ENCODE results near the gene ERBB2. TPM values are rescaled to one million over a fixed set of nuclear protein-coding genes. Genes with fewer than 3 reads are reported as not detected.
"Not testable (repeated sequence)": the region's sequence is repeated elsewhere in the genome, so short reads cannot be mapped to it uniquely, and the experiment has no call there.

Gene ERBB2
- total RNA-seq, 1 donor from 2014 or later, result 75.2 TPM

DNA sequence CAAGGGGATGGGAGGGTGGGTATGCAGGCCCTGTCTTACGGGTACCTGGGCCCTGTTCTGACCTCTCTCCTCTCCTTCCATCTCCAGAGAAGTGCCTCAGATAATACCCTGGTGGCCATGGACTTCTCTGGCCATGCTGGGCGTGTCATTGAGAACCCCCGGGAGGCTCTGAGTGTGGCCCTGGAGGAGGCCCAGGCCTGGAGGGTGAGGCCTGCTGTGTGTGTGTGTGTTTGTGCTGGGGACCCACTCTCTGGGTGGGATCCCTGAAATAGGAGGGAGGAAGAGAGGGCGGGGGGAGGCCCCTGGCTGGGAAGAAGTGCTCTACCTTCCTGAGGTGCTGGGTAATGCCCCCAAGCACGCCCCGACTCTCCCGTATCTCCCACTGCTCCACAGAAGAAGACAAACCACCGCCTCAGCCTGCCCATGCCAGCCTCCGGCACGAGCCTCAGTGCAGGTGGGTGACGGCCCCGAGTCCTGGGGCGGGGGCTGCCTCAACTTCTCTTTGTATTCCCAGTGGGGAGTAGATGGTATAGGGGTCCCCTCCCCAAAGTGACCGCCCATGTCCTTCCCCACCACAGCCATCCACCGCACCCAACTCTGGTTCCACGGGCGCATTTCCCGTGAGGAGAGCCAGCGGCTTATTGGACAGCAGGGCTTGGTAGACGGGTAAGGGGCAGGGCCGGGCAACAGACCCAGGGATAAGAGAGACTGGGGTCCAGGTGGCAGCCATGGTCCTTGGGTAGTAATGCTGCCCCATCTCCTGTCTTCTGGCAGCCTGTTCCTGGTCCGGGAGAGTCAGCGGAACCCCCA lies 45.7 kb downstream of the ERBB2 start:
- H3F3A ChIP-seq (ENCODE audit: low read depth), result no peaks in the 10 kb centered on the region
- no peak overlapping the region for H3K4me2 ChIP-seq
- Mint-ChIP-seq H3K27me3 (ENCODE audit: insufficient read depth, low read depth) (peaks cover 18% of the 10 kb centered on the region), H3K36me3 (no peaks in the 10 kb centered on the region), H3K4me1 (peaks cover 2% of the 10 kb centered on the region), H3K9me3 (no peaks in the 10 kb centered on the region), H3K27ac (no peak overlapping the region), H3K4me3 (no peak overlapping the region)
- TF ChIP-seq EZH2 (IDR thresholded peaks at IDR 0.05), result no peak
- no peak overlapping the region for H3K9ac ChIP-seq
- no peaks in the 10 kb centered on the region for H3K79me2 ChIP-seq (ENCODE audit: low read depth)
- no peaks in the 10 kb centered on the region for H3K36me3 ChIP-seq
- H4K20me1 ChIP-seq (ENCODE audit: low read depth), result no peaks in the 10 kb centered on the region
- H2AFZ ChIP-seq (replicated peaks), result no peak overlapping the region
- H3K27ac ChIP-seq, result no peak overlapping the region
- no peak overlapping the region for H3K4me3 ChIP-seq
- no peak for DNase-seq (ENCODE audit: low spot score)
- no peaks in the 10 kb centered on the region for H3K9me3 ChIP-seq (ENCODE audit: low read depth)
- peaks cover 4% of the 10 kb centered on the region for H3K4me1 ChIP-seq
- no peaks in the 10 kb centered on the region for H3K27me3 ChIP-seq

DNA sequence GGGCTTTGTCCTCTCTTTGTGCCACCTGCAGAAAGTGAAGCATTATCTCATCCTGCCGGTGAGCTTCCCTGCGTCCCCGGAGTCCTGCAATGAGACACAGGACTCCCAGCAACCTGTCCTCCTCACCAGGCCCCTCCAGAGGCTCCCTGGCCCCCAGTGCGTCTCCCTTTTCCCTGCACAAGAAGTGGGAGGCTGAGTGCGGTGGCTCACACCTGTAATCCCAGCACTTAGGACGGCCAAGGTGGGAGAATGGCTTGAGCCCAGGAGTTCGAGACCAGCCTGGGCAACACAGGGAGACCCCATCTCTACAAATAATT lies 46.2 kb downstream of the ERBB2 start:
- Mint-ChIP-seq H3K27me3 (ENCODE audit: insufficient read depth, low read depth) (peaks cover 13% of the 10 kb centered on the region), H3K4me1 (no peaks in the 10 kb centered on the region), H3K4me3 (no peak overlapping the region), H3K9me3 (no peaks in the 10 kb centered on the region), H3K27ac (no peak overlapping the region), H3K36me3 (no peaks in the 10 kb centered on the region)
- no peaks in the 10 kb centered on the region for H3K4me1 ChIP-seq
- H4K20me1 ChIP-seq (ENCODE audit: low read depth), result no peaks in the 10 kb centered on the region
- H3K27me3 ChIP-seq, result no peaks in the 10 kb centered on the region
- H3K27ac ChIP-seq, result no peak overlapping the region
- H3F3A ChIP-seq (ENCODE audit: low read depth), result no peaks in the 10 kb centered on the region
- no peak for DNase-seq (ENCODE audit: low spot score)
- no peaks in the 10 kb centered on the region for H3K9me3 ChIP-seq (ENCODE audit: low read depth)
- no peak overlapping the region for H2AFZ ChIP-seq (replicated peaks)
- H3K79me2 ChIP-seq (ENCODE audit: low read depth), result no peaks in the 10 kb centered on the region
- TF ChIP-seq EZH2 (IDR thresholded peaks at IDR 0.05), result no peak
- no peak overlapping the region for H3K4me3 ChIP-seq
- H3K9ac ChIP-seq, result no peak overlapping the region
- H3K36me3 ChIP-seq, result no peaks in the 10 kb centered on the region
- no peak overlapping the region for H3K4me2 ChIP-seq

DNA sequence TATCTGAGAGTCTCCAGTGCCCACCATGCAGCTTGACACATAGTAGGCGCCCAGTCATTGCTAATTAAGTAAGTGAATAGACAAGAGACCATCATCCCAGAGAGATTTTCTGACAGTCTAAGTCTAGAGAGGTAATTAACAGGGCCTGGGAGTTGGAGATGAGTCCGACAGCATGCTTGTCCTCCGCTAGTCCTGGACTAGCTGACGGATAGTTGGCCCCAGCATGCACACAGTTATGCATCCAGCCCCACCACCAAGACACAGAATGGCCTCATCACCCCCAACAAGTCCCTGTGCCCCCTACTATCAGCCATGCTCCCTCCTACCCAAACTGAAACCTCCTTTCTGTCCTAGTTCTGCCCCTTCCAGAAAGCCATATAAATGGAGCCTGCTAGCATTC lies 47.9 kb downstream of the ERBB2 start:
- Mint-ChIP-seq H3K36me3 (no peaks in the 10 kb centered on the region), H3K27ac (no peak overlapping the region), H3K4me1 (peaks cover 4% of the 10 kb centered on the region), H3K27me3 (ENCODE audit: insufficient read depth, low read depth) (peaks cover 3% of the 10 kb centered on the region), H3K9me3 (no peaks in the 10 kb centered on the region), H3K4me3 (no peak overlapping the region)
- Histone ChIP-seq H3K27ac (no peak overlapping the region), H3K9me3 (ENCODE audit: low read depth) (no peaks in the 10 kb centered on the region), H3K9ac (no peak overlapping the region), H3K79me2 (ENCODE audit: low read depth) (no peaks in the 10 kb centered on the region), H3K36me3 (no peaks in the 10 kb centered on the region), H2AFZ (replicated peaks) (no peak overlapping the region), H3K4me3 (no peak overlapping the region), H3K4me2 (no peak overlapping the region), H3F3A (ENCODE audit: low read depth) (peaks cover 8% of the 10 kb centered on the region), H3K27me3 (peaks cover 2% of the 10 kb centered on the region), H4K20me1 (ENCODE audit: low read depth) (no peaks in the 10 kb centered on the region), H3K4me1 (no peaks in the 10 kb centered on the region)
- TF ChIP-seq CTCF (IDR thresholded peaks at IDR 0.05) (no peak), EZH2phosphoT487 (IDR thresholded peaks at IDR 0.05) (no peak), EZH2 (IDR thresholded peaks at IDR 0.05) (no peak)
- no peak for DNase-seq (ENCODE audit: low spot score)

DNA sequence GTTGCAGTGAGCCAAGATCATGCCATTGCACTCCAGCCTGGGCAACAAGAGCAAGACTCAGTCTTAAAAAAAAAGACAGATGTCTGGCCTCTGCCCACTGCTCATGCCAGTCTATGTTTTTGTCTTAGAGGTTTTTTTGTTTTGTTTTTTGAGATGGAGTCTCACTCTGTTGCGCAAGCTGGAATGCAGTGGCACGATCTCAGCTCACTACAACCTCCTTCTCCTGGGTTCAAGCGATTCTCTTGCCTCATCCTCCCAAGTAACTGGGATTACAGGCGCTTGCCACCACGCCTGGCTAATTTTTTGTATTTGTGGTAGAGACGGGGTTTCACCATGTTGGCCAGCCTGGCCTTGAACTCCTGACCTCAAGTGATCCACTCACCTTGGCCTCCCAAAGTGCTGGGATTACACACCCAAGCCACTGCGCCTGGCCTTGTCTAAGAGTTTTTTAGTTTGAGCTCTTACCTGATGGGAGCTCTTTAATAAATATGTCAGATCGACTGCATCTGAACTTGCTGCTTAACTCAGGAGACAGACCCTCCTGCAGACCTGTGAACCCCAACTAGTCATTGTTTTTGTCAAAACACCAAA lies 48.7 kb downstream of the ERBB2 start:
- H3K79me2 ChIP-seq (ENCODE audit: low read depth); H3K36me3 ChIP-seq; H3K27ac ChIP-seq; H3K27me3 Mint-ChIP-seq (ENCODE audit: insufficient read depth, low read depth); H3K27me3 ChIP-seq; H3K9ac ChIP-seq; H3K4me3 Mint-ChIP-seq; H3K9me3 Mint-ChIP-seq; H3F3A ChIP-seq (ENCODE audit: low read depth); H3K9me3 ChIP-seq (ENCODE audit: low read depth); DNase-seq (ENCODE audit: low spot score); H3K4me2 ChIP-seq; H3K36me3 Mint-ChIP-seq; H3K27ac Mint-ChIP-seq; H3K4me3 ChIP-seq; H4K20me1 ChIP-seq (ENCODE audit: low read depth); H3K4me1 Mint-ChIP-seq; H3K4me1 ChIP-seq; H2AFZ ChIP-seq (replicated peaks): not testable (repeated sequence)

Measured in neural progenitor cell (in vitro differentiated cells).